HG02571 (cell line): ENCODE results near the gene NBPF1.
"Not testable (repeated sequence)": the region's sequence is repeated elsewhere in the genome, so short reads cannot be mapped to it uniquely, and the experiment has no call there.

Experiments
- ATAC-seq: cut with Tn5 transposase; IDR thresholded peaks from one replicate; pipeline ENCODE4 v1.9.1; 2021; ENCODE audit warnings: mild to moderate bottlenecking, moderate library complexity; ENCODE audit not compliant: unreplicated experiment

Gene NBPF1

GRCh38 chr1:16518913-16519254 is 94.5 kb downstream of the NBPF1 start:
- not testable (repeated sequence) for ATAC-seq

GRCh38 chr1:16516694-16517410 is 96.5 kb downstream of the NBPF1 start:
- not testable (repeated sequence) for ATAC-seq

- not testable (repeated sequence) for ATAC-seq
Measured at GRCh38 chr1:16514107-16515055, 99.0 kb downstream of the NBPF1 start, which contains the start of gene RNU1-1. TSS of gene RNU1-1 (minus strand) at chr1:16514285.

- ATAC-seq = peak; percentile 77
Measured at GRCh38 chr1:16513412-16514106, 99.8 kb downstream of the NBPF1 start.

- not testable (repeated sequence) for ATAC-seq
Measured at GRCh38 chr1:16512624-16513411, 100.5 kb downstream of the NBPF1 start.
